Liver (tissue), 3 donors: Measurements from ENCODE around the gene DERA.

ENCODE experiments used
- ATF3 ChIP-seq: IDR thresholded peaks from 2 replicates; pipeline ENCODE4 v1.6.1; 2016; ENCODE audit warnings: antibody characterized with exemption
- CTCF ChIP-seq: fragments of 150-350 bp; IDR thresholded peaks from 2 replicates; pipeline ENCODE4 v1.5.1; 2017; ENCODE audit warnings: improper control_type of control experiment, low read depth, low read length; ENCODE audit not compliant: missing input control
- EGR1 ChIP-seq, 2 donors: IDR thresholded peaks; 2 replicates each; pipeline ENCODE4 v1.6.1; 2016 to 2018; ENCODE audit warnings: antibody characterized with exemption in 2 of 2, low read depth in 2 of 2
- FOXA2 ChIP-seq: IDR thresholded peaks from 2 replicates; pipeline ENCODE4 v1.6.1; 2016; ENCODE audit warnings: antibody characterized with exemption
- GABPA ChIP-seq, 2 donors: IDR thresholded peaks in 1 of 2; conservative IDR thresholded peaks in 1 of 2; 2 replicates each; pipeline ENCODE4 v1.6.1; 2016; ENCODE audit warnings: antibody characterized with exemption in 2 of 2, mild to moderate bottlenecking in 1 of 2, moderate library complexity in 1 of 2
- HNF4G ChIP-seq: IDR thresholded peaks from 2 replicates; pipeline ENCODE4 v1.6.1; 2016; ENCODE audit warnings: antibody characterized with exemption
- JUND ChIP-seq, 2 donors: IDR thresholded peaks; 2 replicates each; pipeline ENCODE4 v1.6.1; 2016; ENCODE audit warnings: antibody characterized with exemption in 2 of 2
- MAX ChIP-seq: IDR thresholded peaks from 2 replicates; pipeline ENCODE4 v1.6.1; 2016; ENCODE audit warnings: antibody characterized with exemption
- RAD21 ChIP-seq, 2 donors: IDR thresholded peaks; 2 replicates each; pipeline ENCODE4 v1.6.1; 2016; ENCODE audit warnings: antibody characterized with exemption in 2 of 2, mild to moderate bottlenecking in 2 of 2
- REST ChIP-seq: IDR thresholded peaks from 2 replicates; pipeline ENCODE4 v1.6.1; 2016; ENCODE audit warnings: antibody characterized with exemption, mild to moderate bottlenecking
- RXRA ChIP-seq, 2 donors: IDR thresholded peaks; 2 replicates each; pipeline ENCODE4 v1.6.1; 2017 to 2018; ENCODE audit warnings: antibody characterized with exemption in 2 of 2, mild to moderate bottlenecking in 1 of 2
- YY1 ChIP-seq: IDR thresholded peaks from 2 replicates; pipeline ENCODE4 v1.6.1; 2016; ENCODE audit warnings: antibody characterized with exemption, mild to moderate bottlenecking
- donor health status: healthy.
- donor health status: healthy.

GRCh38 chr12:16021026-16021425 is 109.9 kb downstream of the DERA start:
- no peak for TF ChIP-seq REST
- TF ChIP-seq RAD21 (IDR thresholded peaks at IDR 0.05): no peak
- no peak for TF ChIP-seq CTCF
- no peak for TF ChIP-seq MAX
- no peak for TF ChIP-seq HNF4G
- no peak for TF ChIP-seq EGR1 (IDR thresholded peaks at IDR 0.05; ENCODE audit: low read depth in 2 of 2)
- TF ChIP-seq YY1: no peak
- TF ChIP-seq GABPA (IDR thresholded peaks at IDR 0.05 in 1 of 2, conservative IDR thresholded peaks at IDR 0.05 in 1 of 2): no peak
- no peak for TF ChIP-seq JUND (IDR thresholded peaks at IDR 0.05)
- TF ChIP-seq ATF3: no peak
- TF ChIP-seq FOXA2: no peak
- TF ChIP-seq RXRA (IDR thresholded peaks at IDR 0.05): no peak
